Measurements from ENCODE around the gene CIPC.

Gene CIPC

DNA sequence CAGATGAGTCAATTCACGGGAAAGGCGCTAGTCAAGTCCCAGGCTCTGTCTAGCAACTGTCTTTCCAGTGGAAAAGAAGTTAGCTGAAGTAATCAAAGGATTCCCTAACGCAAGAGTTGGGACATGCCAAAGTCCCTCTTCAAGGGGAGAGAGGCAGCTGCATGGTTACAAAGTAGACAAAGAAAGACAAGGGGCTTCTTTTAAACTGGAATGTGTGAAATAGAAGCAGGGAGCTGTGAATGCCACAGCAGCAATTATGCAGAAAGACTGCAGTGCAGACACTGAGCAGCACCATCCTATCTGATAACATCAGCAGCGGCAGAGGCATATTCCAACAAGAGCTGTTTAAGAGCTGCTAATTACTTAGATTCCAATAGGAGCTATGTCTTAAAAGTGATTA, 12.5 kb upstream of the CIPC start:
- TF ChIP-seq, protein P1, sequence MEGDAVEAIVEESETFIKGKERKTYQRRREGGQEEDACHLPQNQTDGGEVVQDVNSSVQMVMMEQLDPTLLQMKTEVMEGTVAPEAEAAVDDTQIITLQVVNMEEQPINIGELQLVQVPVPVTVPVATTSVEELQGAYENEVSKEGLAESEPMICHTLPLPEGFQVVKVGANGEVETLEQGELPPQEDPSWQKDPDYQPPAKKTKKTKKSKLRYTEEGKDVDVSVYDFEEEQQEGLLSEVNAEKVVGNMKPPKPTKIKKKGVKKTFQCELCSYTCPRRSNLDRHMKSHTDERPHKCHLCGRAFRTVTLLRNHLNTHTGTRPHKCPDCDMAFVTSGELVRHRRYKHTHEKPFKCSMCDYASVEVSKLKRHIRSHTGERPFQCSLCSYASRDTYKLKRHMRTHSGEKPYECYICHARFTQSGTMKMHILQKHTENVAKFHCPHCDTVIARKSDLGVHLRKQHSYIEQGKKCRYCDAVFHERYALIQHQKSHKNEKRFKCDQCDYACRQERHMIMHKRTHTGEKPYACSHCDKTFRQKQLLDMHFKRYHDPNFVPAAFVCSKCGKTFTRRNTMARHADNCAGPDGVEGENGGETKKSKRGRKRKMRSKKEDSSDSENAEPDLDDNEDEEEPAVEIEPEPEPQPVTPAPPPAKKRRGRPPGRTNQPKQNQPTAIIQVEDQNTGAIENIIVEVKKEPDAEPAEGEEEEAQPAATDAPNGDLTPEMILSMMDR (IDR thresholded peaks at IDR 0.05; ENCODE audit: low read depth, low read length): no peak
- in situ Hi-C loops (cut with HindIII; ENCODE audit: low sequenced_read_pairs): no loop called here
- no peak for DNase-seq (ENCODE audit: low read depth, low spot score)
- no peak overlapping the region for H3K4me3 ChIP-seq (ENCODE audit: low read depth, low read length)

DNA sequence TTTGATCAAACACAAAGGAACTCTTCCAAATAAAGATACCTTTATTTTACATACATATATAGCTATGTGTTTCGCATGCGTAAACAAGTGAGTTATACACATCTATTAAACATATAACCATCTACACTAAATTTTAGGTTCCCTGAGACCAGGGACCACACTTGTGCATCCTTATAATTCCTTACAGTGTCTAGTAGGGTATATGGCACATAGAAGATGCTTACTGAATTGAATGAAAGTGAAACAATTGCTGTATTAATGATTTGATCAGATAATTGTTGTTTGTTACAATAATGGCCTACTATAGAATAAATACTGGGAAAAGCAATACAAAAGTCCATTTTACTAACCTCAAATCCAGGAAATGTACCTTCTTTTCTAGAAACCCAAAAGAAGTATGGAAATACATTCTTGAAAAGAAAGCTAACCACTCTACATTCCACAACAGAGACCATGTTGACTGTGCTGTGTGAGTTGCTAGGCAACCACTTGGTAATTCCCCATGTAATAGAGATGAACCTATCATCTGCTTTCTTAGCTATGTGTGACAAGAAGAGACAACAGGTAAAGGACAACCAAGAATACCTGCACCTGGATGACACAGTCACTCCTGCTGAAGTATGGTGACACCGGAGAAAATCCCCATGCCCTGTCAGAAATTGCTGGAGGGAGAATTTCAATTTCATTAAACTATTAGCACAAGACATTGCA, 11.9 kb upstream of the CIPC start:
- peak; percentile 60 for DNase-seq (ENCODE audit: low read depth, low spot score)
- no peak overlapping the region for H3K4me3 ChIP-seq (ENCODE audit: low read depth, low read length)
- in situ Hi-C loops (cut with HindIII; ENCODE audit: low sequenced_read_pairs): no loop called here
- TF ChIP-seq, protein P1 (IDR thresholded peaks at IDR 0.05; ENCODE audit: low read depth, low read length): no peak

DNA sequence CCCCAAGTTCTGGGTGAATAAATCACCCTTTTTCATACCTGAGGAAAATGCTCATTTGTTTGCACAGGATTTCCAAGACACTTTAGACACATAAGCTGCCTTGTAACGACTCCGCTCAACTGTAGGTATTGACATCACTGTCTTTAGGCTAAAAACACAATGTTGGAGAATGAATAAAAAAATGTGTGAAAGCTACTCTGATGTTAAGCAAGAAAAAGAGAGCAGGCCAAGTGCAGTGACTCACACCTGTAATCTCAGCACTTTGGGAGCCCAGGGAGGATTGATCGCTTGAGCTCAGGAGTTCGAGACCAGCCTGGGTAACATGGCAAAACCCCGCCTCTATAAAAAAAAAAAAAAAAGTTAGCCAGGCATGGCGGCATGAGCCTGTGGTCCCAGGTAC, 11.1 kb upstream of the CIPC start:
- H3K4me3 ChIP-seq (ENCODE audit: low read depth, low read length): no peak overlapping the region
- in situ Hi-C loops (cut with HindIII; ENCODE audit: low sequenced_read_pairs): no loop called here
- no peak for DNase-seq (ENCODE audit: low read depth, low spot score)
- TF ChIP-seq, protein P1 (IDR thresholded peaks at IDR 0.05; ENCODE audit: low read depth, low read length): no peak

DNA sequence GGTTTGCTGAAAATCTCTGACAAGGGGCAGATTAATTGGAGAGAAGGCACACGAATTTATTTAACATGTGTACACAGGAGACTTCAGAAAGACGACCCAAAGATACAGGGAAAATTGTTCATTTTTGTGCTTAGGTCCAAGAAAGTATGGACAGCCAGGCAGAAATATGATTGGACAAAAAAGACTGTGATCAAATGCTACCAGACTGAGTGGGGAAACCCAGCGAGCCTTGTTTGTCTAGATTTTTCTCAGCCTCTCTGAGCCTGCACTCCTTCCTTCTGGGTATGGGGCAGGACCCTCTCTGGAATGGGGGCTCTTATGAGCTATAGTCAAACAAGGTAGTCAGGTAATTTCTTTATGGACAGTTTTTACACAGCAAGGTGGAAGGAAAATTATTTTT, 10.4 kb upstream of the CIPC start:
- no peak overlapping the region for H3K4me3 ChIP-seq (ENCODE audit: low read depth, low read length)
- in situ Hi-C loops (cut with HindIII; ENCODE audit: low sequenced_read_pairs): no loop called here
- no peak for DNase-seq (ENCODE audit: low read depth, low spot score)
- TF ChIP-seq, protein P1 (IDR thresholded peaks at IDR 0.05; ENCODE audit: low read depth, low read length): no peak

DNA sequence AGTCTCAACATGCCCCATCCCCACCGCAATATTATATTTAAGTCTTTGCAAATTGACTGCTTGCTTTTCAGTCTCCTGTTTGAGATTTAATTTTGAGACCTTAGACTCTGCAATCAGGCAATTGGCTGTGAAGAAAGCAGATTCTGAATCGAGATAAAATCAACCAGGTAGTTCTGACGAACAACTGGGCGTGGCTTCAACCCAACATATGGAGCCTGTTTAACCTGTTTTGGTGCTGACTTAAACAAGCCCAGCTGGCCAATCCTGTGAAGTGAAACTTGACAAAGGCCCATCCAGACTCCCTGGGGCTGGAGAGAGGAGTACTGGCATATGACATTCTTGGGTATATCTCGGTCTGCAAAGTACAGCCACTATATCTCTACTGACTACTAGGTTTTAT, 9.8 kb upstream of the CIPC start:
- no peak overlapping the region for H3K4me3 ChIP-seq (ENCODE audit: low read depth, low read length)
- DNase-seq (ENCODE audit: low read depth, low spot score): no peak
- in situ Hi-C loops (cut with HindIII; ENCODE audit: low sequenced_read_pairs): no loop called here
- TF ChIP-seq, protein P1 (IDR thresholded peaks at IDR 0.05; ENCODE audit: low read depth, low read length): no peak

DNA sequence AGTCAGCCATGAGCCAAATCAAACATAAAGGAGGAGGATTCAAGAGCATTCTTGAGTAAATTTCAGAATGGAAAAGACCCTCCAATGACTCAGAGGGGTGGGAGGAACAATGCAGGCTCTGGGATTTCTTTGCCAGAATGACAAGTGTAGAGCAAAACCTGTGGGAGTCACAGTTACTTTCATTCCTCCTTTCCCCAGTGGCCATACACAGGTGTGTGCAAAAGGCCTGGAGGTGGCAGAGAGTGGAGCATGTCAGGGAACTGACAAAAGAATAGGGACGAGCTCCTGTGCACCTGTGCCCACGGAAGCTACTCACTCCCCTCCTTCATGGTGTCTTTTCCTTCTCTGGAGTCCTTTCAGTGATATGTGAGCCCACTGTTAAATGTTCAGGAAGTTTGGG, 9.4 kb upstream of the CIPC start:
- TF ChIP-seq, protein P1 (IDR thresholded peaks at IDR 0.05; ENCODE audit: low read depth, low read length): no peak
- no peak for DNase-seq (ENCODE audit: low read depth, low spot score)
- no peak overlapping the region for H3K4me3 ChIP-seq (ENCODE audit: low read depth, low read length)
- in situ Hi-C loops (cut with HindIII; ENCODE audit: low sequenced_read_pairs): no loop called here

Measured in astrocyte of the spinal cord (primary cell).